Smooth muscle cell (in vitro differentiated cells): ENCODE data around the gene TUBGCP3. TPM values are rescaled to one million over a fixed set of nuclear protein-coding genes. Genes with fewer than 3 reads are reported as not detected.

Source experiments
- DNase-seq: peaks from one replicate; lab custom pipeline; 2025; ENCODE audit not compliant: unreplicated experiment; lab: John Stamatoyannopoulos, UW
- H2AFZ ChIP-seq: fragments of 200-600 bp; sonication (generic); 2 replicates; pipeline ENCODE4 v1.6.0; 2016; ENCODE audit warnings: antibody characterized with exemption, low read depth, mild to moderate bottlenecking
- H3F3A ChIP-seq: fragments of 200-600 bp; sonication (generic); 2 replicates; pipeline ENCODE4 v1.6.0; 2017; ENCODE audit warnings: antibody characterized with exemption, low read depth
- H3K27ac ChIP-seq: fragments of 200-600 bp; sonication (generic); 2 replicates; pipeline ENCODE4 v1.5.1; 2016; ENCODE audit warnings: low read depth, mild to moderate bottlenecking
- H3K27me3 ChIP-seq: fragments of 200-600 bp; sonication (generic); 2 replicates; pipeline ENCODE4 v1.6.1; 2016; ENCODE audit warnings: low read depth, mild to moderate bottlenecking
- H3K36me3 ChIP-seq: fragments of 200-600 bp; sonication (generic); 2 replicates; pipeline ENCODE4 v1.5.1; 2016; ENCODE audit warnings: low read depth
- H3K4me1 ChIP-seq: fragments of 200-600 bp; sonication (generic); 2 replicates; pipeline ENCODE4 v1.5.1; 2016; ENCODE audit warnings: low read depth
- H3K4me2 ChIP-seq: fragments of 200-600 bp; sonication (generic); 2 replicates; pipeline ENCODE4 v1.6.0; 2016; ENCODE audit warnings: mild to moderate bottlenecking
- H3K4me3 ChIP-seq: fragments of 200-600 bp; sonication (generic); 2 replicates; pipeline ENCODE4 v1.5.1; 2016; ENCODE audit warnings: mild to moderate bottlenecking
- H3K79me2 ChIP-seq: fragments of 200-600 bp; sonication (generic); 2 replicates; pipeline ENCODE4 v1.6.0; 2016; ENCODE audit warnings: low read depth, mild to moderate bottlenecking
- H3K9ac ChIP-seq: fragments of 200-600 bp; sonication (generic); 2 replicates; pipeline ENCODE4 v1.6.0; 2016; ENCODE audit warnings: low read depth
- H3K9me3 ChIP-seq: fragments of 200-600 bp; sonication (generic); replicated peaks from 2 replicates; pipeline ENCODE4 v1.5.1; 2016; ENCODE audit warnings: low read depth
- H4K20me1 ChIP-seq: fragments of 200-600 bp; sonication (generic); 2 replicates; pipeline ENCODE4 v1.6.0; 2016; ENCODE audit warnings: low read depth
- WGBS: methylation state at CpG from one replicate; pipeline ENCODE4 v1.1.7; 2016; ENCODE audit warnings: low lambda C conversion rate; 5-methylcytosine and 5-hydroxymethylcytosine counted together
- polyA plus RNA-seq: library from polyadenylated mRNA; unstranded; fragments of >200 nt; fragmentation: Nextera tagmentation; extraction: Ambion mirVana; gene quantifications from 2 replicates; pipeline ENCODE4 v1.2.1, GENCODE V29; 2016
- total RNA-seq: library from RNA; depleted of rRNA; stranded (reverse); fragments of >200 nt; gene quantifications from 2 replicates; pipeline ENCODE4 v1.2.3, GENCODE V29; 2014
- TF ChIP-seq, protein P1 (sequence below): fragments of 200-600 bp; sonication (generic); IDR thresholded peaks from 2 replicates; pipeline ENCODE4 v1.5.1; 2017; ENCODE audit warnings: borderline replicate concordance, mild to moderate bottlenecking, antibody characterized with exemption; ENCODE audit not compliant: insufficient read depth, poor library complexity, severe bottlenecking

The TUBGCP3 gene
- total and polyA plus RNA-seq, 2 experiments from 2014 or later: 9.4 to 12.4 TPM

DNA sequence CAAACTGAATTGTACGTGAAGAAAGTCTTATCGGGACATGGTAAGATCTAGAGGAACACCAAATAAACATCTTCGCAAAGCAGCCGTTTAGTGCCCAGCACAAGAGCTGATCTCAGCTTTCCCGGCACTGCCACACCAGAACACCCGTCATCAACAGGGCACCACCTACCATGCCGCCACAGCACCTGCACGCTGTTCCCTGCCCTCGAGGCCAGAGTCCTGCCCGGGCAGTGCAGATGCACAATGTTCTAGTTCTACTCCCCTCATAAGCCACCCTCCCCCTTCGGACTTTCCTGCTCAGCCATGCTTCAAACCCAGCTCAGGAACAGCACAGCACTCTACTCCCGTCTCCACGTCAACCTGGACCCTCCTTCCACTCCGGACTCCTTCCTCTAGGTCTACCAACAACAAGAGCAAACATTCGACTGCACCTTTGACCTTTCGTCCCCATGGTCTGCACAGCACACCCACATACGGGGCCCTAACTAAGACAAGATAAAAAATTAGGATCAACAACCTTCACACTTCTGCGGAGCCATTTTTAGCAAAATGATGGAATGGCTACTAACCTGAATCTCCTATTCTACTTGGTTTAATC is 25.1 kb downstream of the TUBGCP3 start:
- H2AFZ ChIP-seq: no peak overlapping the region
- H3K4me3 ChIP-seq: no peak overlapping the region
- peaks cover 35% of the 10 kb centered on the region for H4K20me1 ChIP-seq
- no peaks in the 10 kb centered on the region for H3K36me3 ChIP-seq
- H3K4me2 ChIP-seq: no peak overlapping the region
- TF ChIP-seq, protein P1, sequence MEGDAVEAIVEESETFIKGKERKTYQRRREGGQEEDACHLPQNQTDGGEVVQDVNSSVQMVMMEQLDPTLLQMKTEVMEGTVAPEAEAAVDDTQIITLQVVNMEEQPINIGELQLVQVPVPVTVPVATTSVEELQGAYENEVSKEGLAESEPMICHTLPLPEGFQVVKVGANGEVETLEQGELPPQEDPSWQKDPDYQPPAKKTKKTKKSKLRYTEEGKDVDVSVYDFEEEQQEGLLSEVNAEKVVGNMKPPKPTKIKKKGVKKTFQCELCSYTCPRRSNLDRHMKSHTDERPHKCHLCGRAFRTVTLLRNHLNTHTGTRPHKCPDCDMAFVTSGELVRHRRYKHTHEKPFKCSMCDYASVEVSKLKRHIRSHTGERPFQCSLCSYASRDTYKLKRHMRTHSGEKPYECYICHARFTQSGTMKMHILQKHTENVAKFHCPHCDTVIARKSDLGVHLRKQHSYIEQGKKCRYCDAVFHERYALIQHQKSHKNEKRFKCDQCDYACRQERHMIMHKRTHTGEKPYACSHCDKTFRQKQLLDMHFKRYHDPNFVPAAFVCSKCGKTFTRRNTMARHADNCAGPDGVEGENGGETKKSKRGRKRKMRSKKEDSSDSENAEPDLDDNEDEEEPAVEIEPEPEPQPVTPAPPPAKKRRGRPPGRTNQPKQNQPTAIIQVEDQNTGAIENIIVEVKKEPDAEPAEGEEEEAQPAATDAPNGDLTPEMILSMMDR: no peak
- H3K27me3 ChIP-seq: no peaks in the 10 kb centered on the region
- no peak for DNase-seq
- WGBS: 93% methylated on average over 18 of the region's 18 CpGs
- no peaks in the 10 kb centered on the region for H3K79me2 ChIP-seq
- H3F3A ChIP-seq: no peaks in the 10 kb centered on the region
- no peaks in the 10 kb centered on the region for H3K9me3 ChIP-seq
- no peaks in the 10 kb centered on the region for H3K4me1 ChIP-seq
- no peak overlapping the region for H3K27ac ChIP-seq
- H3K9ac ChIP-seq: no peak overlapping the region

DNA sequence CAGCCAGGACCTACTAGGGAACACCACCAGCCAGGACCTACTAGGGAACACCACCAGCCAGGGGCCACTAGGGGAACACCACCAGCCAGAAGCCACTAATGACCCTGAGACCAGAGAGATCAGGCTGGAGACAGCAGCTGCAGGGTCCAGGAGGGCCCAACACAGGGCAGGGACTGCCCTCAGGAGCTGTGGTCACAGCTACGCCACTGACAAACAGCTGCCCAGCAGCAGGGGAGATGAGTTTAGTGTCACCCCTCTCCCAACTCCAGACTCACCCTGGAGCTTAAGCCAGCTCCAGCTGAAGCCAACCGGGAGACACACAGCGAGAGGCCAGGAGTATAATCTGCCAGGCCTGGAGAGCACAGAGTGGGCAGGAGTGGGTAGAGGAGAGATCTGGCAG is 25.7 kb downstream of the TUBGCP3 start:
- 63% methylated on average over 3 of the region's 3 CpGs for WGBS

DNA sequence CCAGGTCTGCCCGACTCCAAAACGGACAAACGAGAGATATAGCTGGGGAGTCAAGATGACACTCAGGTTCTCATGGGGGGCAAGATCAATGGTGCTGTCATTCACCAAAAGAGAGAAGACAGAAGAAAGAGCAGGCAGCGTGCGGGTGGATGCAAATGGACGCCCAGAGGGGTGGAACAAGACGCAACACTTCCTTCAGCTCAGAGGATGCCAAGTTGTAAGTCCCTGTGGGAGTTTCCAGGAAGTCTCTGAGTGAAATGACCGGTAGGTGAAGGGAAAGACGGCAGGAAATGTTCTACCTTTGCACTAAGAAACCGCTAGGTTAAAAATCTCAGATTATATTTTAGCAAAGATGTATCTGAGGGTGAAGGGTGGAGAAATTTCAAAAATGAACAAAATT is 26.5 kb downstream of the TUBGCP3 start:
- no peak overlapping the region for H3K4me2 ChIP-seq
- H3K27ac ChIP-seq: no peak overlapping the region
- no peaks in the 10 kb centered on the region for H3K27me3 ChIP-seq
- H3K4me1 ChIP-seq: no peaks in the 10 kb centered on the region
- TF ChIP-seq, protein P1: no peak
- H2AFZ ChIP-seq: no peak overlapping the region
- no peak overlapping the region for H3K4me3 ChIP-seq
- no peaks in the 10 kb centered on the region for H3K79me2 ChIP-seq
- no peak for DNase-seq
- H3K9ac ChIP-seq: no peak overlapping the region
- no peaks in the 10 kb centered on the region for H3K9me3 ChIP-seq
- peaks cover 12% of the 10 kb centered on the region for H3K36me3 ChIP-seq
- peaks cover 28% of the 10 kb centered on the region for H4K20me1 ChIP-seq
- no peaks in the 10 kb centered on the region for H3F3A ChIP-seq
- whole genome bisulfite sequencing: 94% methylated on average over 10 of the region's 10 CpGs

More for the DNA sequence above, 25.7 kb downstream of the TUBGCP3 start:
- no peak overlapping the region for H2AFZ ChIP-seq
- H3K27me3 ChIP-seq: no peaks in the 10 kb centered on the region
- no peaks in the 10 kb centered on the region for H3K79me2 ChIP-seq
- H3K9me3 ChIP-seq: no peaks in the 10 kb centered on the region
- no peak for DNase-seq
- no peak overlapping the region for H3K9ac ChIP-seq
- TF ChIP-seq, protein P1: no peak
- no peak overlapping the region for H3K27ac ChIP-seq
- no peaks in the 10 kb centered on the region for H3F3A ChIP-seq
- no peaks in the 10 kb centered on the region for H3K4me1 ChIP-seq
- H3K4me2 ChIP-seq: no peak overlapping the region
- H3K36me3 ChIP-seq: peaks cover 5% of the 10 kb centered on the region
- H3K4me3 ChIP-seq: no peak overlapping the region
- H4K20me1 ChIP-seq: peaks cover 35% of the 10 kb centered on the region
